ENCODE results near the gene ERCC6L2.

DNA sequence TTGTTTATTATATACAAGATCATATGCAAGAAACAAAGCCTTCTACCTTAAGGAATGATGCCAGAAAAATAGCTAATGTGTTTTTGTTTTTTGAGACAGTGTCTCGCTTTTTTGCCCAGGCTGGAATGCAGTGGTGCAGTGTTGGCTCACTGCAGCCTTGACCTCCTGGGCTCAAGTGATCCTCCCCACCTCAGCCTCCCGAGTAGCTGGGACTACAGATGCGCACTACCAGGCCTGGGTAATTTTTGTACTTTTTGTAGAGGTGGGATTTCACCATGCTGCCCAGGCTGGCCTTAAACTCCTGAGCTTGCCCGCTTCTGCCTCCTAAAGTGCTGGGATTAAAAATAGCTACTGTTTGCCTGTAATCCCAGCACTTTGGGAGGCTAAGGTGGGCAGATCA, 15.1 kb downstream of the ERCC6L2 start:
- TF ChIP-seq, protein P1, sequence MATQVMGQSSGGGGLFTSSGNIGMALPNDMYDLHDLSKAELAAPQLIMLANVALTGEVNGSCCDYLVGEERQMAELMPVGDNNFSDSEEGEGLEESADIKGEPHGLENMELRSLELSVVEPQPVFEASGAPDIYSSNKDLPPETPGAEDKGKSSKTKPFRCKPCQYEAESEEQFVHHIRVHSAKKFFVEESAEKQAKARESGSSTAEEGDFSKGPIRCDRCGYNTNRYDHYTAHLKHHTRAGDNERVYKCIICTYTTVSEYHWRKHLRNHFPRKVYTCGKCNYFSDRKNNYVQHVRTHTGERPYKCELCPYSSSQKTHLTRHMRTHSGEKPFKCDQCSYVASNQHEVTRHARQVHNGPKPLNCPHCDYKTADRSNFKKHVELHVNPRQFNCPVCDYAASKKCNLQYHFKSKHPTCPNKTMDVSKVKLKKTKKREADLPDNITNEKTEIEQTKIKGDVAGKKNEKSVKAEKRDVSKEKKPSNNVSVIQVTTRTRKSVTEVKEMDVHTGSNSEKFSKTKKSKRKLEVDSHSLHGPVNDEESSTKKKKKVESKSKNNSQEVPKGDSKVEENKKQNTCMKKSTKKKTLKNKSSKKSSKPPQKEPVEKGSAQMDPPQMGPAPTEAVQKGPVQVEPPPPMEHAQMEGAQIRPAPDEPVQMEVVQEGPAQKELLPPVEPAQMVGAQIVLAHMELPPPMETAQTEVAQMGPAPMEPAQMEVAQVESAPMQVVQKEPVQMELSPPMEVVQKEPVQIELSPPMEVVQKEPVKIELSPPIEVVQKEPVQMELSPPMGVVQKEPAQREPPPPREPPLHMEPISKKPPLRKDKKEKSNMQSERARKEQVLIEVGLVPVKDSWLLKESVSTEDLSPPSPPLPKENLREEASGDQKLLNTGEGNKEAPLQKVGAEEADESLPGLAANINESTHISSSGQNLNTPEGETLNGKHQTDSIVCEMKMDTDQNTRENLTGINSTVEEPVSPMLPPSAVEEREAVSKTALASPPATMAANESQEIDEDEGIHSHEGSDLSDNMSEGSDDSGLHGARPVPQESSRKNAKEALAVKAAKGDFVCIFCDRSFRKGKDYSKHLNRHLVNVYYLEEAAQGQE (IDR thresholded peaks at IDR 0.05; ENCODE audit: unreplicated experiment): no peak
- no peak for TF ChIP-seq EZH2 (IDR thresholded peaks at IDR 0.05; ENCODE audit: low read depth, unreplicated experiment)
- TF ChIP-seq, protein P2, sequence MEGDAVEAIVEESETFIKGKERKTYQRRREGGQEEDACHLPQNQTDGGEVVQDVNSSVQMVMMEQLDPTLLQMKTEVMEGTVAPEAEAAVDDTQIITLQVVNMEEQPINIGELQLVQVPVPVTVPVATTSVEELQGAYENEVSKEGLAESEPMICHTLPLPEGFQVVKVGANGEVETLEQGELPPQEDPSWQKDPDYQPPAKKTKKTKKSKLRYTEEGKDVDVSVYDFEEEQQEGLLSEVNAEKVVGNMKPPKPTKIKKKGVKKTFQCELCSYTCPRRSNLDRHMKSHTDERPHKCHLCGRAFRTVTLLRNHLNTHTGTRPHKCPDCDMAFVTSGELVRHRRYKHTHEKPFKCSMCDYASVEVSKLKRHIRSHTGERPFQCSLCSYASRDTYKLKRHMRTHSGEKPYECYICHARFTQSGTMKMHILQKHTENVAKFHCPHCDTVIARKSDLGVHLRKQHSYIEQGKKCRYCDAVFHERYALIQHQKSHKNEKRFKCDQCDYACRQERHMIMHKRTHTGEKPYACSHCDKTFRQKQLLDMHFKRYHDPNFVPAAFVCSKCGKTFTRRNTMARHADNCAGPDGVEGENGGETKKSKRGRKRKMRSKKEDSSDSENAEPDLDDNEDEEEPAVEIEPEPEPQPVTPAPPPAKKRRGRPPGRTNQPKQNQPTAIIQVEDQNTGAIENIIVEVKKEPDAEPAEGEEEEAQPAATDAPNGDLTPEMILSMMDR (conservative IDR thresholded peaks at IDR 0.05; ENCODE audit: low read depth in 2 of 2): no peak
- no peak for TF ChIP-seq CREB1 (CRISPR knock-in tag; IDR thresholded peaks at IDR 0.05; ENCODE audit: low read depth)
- TF ChIP-seq EZH2phosphoT487 (IDR thresholded peaks at IDR 0.05; ENCODE audit: unreplicated experiment): no peak
